ENCODE measurements around the gene MCTP1. TPM values are rescaled to one million over a fixed set of nuclear protein-coding genes. Genes with fewer than 3 reads are reported as not detected.

The MCTP1 gene
- total RNA-seq, 1 donor from 2014 or later = 3.7 TPM

- Histone ChIP-seq H3K27me3 (no peaks in the 10 kb centered on the region), H3K9ac (no peak overlapping the region), H3K4me1 (no peaks in the 10 kb centered on the region), H3K9me3 (ENCODE audit: low read depth) (no peaks in the 10 kb centered on the region), H3K4me3 (no peak overlapping the region), H2AFZ (replicated peaks) (no peak overlapping the region), H3K27ac (no peak overlapping the region), H3K4me2 (no peak overlapping the region), H3F3A (ENCODE audit: low read depth) (no peaks in the 10 kb centered on the region), H4K20me1 (ENCODE audit: low read depth) (no peaks in the 10 kb centered on the region), H3K79me2 (ENCODE audit: low read depth) (no peaks in the 10 kb centered on the region), H3K36me3 (no peaks in the 10 kb centered on the region)
- peaks cover 15% of the 10 kb centered on the region for H3K4me1 Mint-ChIP-seq
- TF ChIP-seq EZH2phosphoT487 (IDR thresholded peaks at IDR 0.05) (no peak), EZH2 (IDR thresholded peaks at IDR 0.05) (no peak), CTCF (IDR thresholded peaks at IDR 0.05) (no peak)
- H3K27me3 Mint-ChIP-seq (ENCODE audit: insufficient read depth, low read depth) = peaks cover 2% of the 10 kb centered on the region
- H3K36me3 Mint-ChIP-seq = no peaks in the 10 kb centered on the region
- DNase-seq (ENCODE audit: low spot score) = peak; percentile 16
- no peak overlapping the region for H3K4me3 Mint-ChIP-seq
- no peak overlapping the region for H3K27ac Mint-ChIP-seq
- no peaks in the 10 kb centered on the region for H3K9me3 Mint-ChIP-seq
These were observed 533.4 kb downstream of the MCTP1 start for GRCh38 chr5:94751460-94751859.

- Histone ChIP-seq H3K4me1 (no peaks in the 10 kb centered on the region), H3K27ac (no peak overlapping the region), H4K20me1 (ENCODE audit: low read depth) (no peaks in the 10 kb centered on the region), H3K4me3 (no peak overlapping the region), H3K27me3 (no peaks in the 10 kb centered on the region), H3K4me2 (no peak overlapping the region), H3K36me3 (no peaks in the 10 kb centered on the region), H3K9me3 (ENCODE audit: low read depth) (no peaks in the 10 kb centered on the region), H3K79me2 (ENCODE audit: low read depth) (no peaks in the 10 kb centered on the region), H3F3A (ENCODE audit: low read depth) (no peaks in the 10 kb centered on the region), H2AFZ (replicated peaks) (no peak overlapping the region), H3K9ac (no peak overlapping the region)
- Mint-ChIP-seq H3K9me3 (no peaks in the 10 kb centered on the region), H3K4me3 (no peak overlapping the region), H3K27me3 (ENCODE audit: insufficient read depth, low read depth) (peaks cover 2% of the 10 kb centered on the region), H3K27ac (no peak overlapping the region), H3K36me3 (no peaks in the 10 kb centered on the region), H3K4me1 (peaks cover 18% of the 10 kb centered on the region)
- TF ChIP-seq CTCF (IDR thresholded peaks at IDR 0.05) (no peak), EZH2 (IDR thresholded peaks at IDR 0.05) (no peak), EZH2phosphoT487 (IDR thresholded peaks at IDR 0.05) (no peak)
- DNase-seq (ENCODE audit: low spot score) = no peak
These were observed 534.2 kb downstream of the MCTP1 start for GRCh38 chr5:94750681-94751080.

DNA sequence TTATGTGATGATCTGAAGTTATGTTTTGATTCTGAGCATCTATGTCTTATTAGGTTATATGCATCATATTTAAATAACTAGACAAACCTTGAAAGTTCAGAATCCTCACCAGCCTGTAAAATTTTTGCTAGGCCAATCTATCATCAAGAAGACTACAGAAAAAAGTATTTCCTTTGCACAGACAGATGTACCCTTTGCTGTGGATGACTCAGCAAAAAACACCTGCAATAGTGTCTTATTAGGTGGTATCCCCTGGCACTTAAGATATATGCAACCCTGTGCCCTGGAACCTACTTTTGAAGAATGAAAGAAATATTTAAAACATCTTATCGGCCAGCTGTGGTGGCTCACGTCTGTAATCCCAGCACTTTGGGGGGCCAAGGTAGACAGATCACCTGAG lies 535.9 kb downstream of the MCTP1 start:
- no peaks in the 10 kb centered on the region for H3K9me3 Mint-ChIP-seq
- no peak for DNase-seq (ENCODE audit: low spot score)

More for the DNA sequence above, 535.9 kb downstream of the MCTP1 start:
- no peak overlapping the region for H3K4me3 ChIP-seq
- TF ChIP-seq CTCF (IDR thresholded peaks at IDR 0.05) (no peak), EZH2phosphoT487 (IDR thresholded peaks at IDR 0.05) (no peak), EZH2 (IDR thresholded peaks at IDR 0.05) (no peak)
- no peaks in the 10 kb centered on the region for H3K9me3 ChIP-seq (ENCODE audit: low read depth)
- H3K4me1 Mint-ChIP-seq = peaks cover 18% of the 10 kb centered on the region
- no peaks in the 10 kb centered on the region for H4K20me1 ChIP-seq (ENCODE audit: low read depth)
- H3K27ac ChIP-seq = no peak overlapping the region
- no peak overlapping the region for H3K4me2 ChIP-seq
- no peak overlapping the region for H2AFZ ChIP-seq (replicated peaks)
- H3K36me3 Mint-ChIP-seq = no peaks in the 10 kb centered on the region
- H3K27ac Mint-ChIP-seq = no peak overlapping the region
- no peak overlapping the region for H3K9ac ChIP-seq
- H3K36me3 ChIP-seq = no peaks in the 10 kb centered on the region
- no peaks in the 10 kb centered on the region for H3K27me3 ChIP-seq
- no peaks in the 10 kb centered on the region for H3K79me2 ChIP-seq (ENCODE audit: low read depth)
- H3K4me1 ChIP-seq = no peaks in the 10 kb centered on the region
- H3K4me3 Mint-ChIP-seq = no peak overlapping the region
- H3K27me3 Mint-ChIP-seq (ENCODE audit: insufficient read depth, low read depth) = peaks cover 2% of the 10 kb centered on the region
- no peaks in the 10 kb centered on the region for H3F3A ChIP-seq (ENCODE audit: low read depth)

Measured in neural progenitor cell (in vitro differentiated cells).